ENCODE measurements around the gene FRMD7. TPM values are rescaled to one million over a fixed set of nuclear protein-coding genes. Genes with fewer than 3 reads are reported as not detected.

Gene FRMD7
- total RNA-seq, 3 donors from 2014 or later (not counting 1 experiment from before 2014, with no cell fraction given): not detected

- H3K36me3 ChIP-seq (ENCODE audit: control insufficient read depth, insufficient read depth, low read length): no peaks in the 10 kb centered on the region
- H3K27ac ChIP-seq (ENCODE audit: low read length): no peak overlapping the region
- intact Hi-C loops (cut with micrococcal nuclease): loop anchor here (2.0 kb wide), 1 partner anchor 126 kb away; the partner anchor contains the start of gene RAP2C
- H3K4me1 ChIP-seq (ENCODE audit: control insufficient read depth, insufficient read depth, low read length): peaks cover 3% of the 10 kb centered on the region
- ATAC-seq (peak; percentile 67 to 88 (median 84)), DNase-seq (peak; percentile 16 to 75)
- no peak overlapping the region for H3K4me3 ChIP-seq (ENCODE audit: low read length)
- 54% methylated on average over 7 of the region's 7 CpGs for WGBS (ENCODE audit: insufficient coverage)
- Mint-ChIP-seq H3K27ac (no peak overlapping the region), H3K36me3 (no peaks in the 10 kb centered on the region), H3K9me3 (no peaks in the 10 kb centered on the region), H3K27me3 (ENCODE audit: low read depth in 2 of 2) (peaks cover 0 to 30% of the 10 kb centered on the region in 2 donors), H3K4me3 (no peak overlapping the region), H3K4me1 (peaks cover 6 to 13% of the 10 kb centered on the region in 2 donors)
- TF ChIP-seq CTCF (IDR thresholded peaks at IDR 0.05): peak; percentile 49
- no peaks in the 10 kb centered on the region for H3K27me3 ChIP-seq (ENCODE audit: control insufficient read depth, insufficient read depth, low read length)
- no peaks in the 10 kb centered on the region for H3K9me3 ChIP-seq (ENCODE audit: control insufficient read depth, insufficient read depth, low read length)
Observed at GRCh38 chrX:132092439-132093065, 35.3 kb downstream of the FRMD7 start.

- H3K4me1 ChIP-seq (ENCODE audit: control insufficient read depth, insufficient read depth, low read length): peaks cover 3% of the 10 kb centered on the region
- H3K9me3 ChIP-seq (ENCODE audit: control insufficient read depth, insufficient read depth, low read length): no peaks in the 10 kb centered on the region
- Mint-ChIP-seq H3K4me3 (no peak overlapping the region), H3K27me3 (ENCODE audit: low read depth in 2 of 2) (peaks cover 0 to 21% of the 10 kb centered on the region in 2 donors), H3K9me3 (no peaks in the 10 kb centered on the region), H3K27ac (no peak overlapping the region), H3K4me1 (peaks cover 6 to 13% of the 10 kb centered on the region in 2 donors), H3K36me3 (no peaks in the 10 kb centered on the region)
- no peaks in the 10 kb centered on the region for H3K27me3 ChIP-seq (ENCODE audit: control insufficient read depth, insufficient read depth, low read length)
- TF ChIP-seq CTCF (IDR thresholded peaks at IDR 0.05): no peak
- no peak overlapping the region for H3K27ac ChIP-seq (ENCODE audit: low read length)
- H3K36me3 ChIP-seq (ENCODE audit: control insufficient read depth, insufficient read depth, low read length): no peaks in the 10 kb centered on the region
- intact Hi-C loops (cut with micrococcal nuclease): no loop called here
- no peak overlapping the region for H3K4me3 ChIP-seq (ENCODE audit: low read length)
- DNase-seq (no peak), ATAC-seq (peak in 1 of 3 donors; percentile 34)
- 26% methylated on average over 6 of the region's 8 CpGs for WGBS (ENCODE audit: insufficient coverage)
Observed at GRCh38 chrX:132090403-132091159, 37.2 kb downstream of the FRMD7 start.

- Histone ChIP-seq H3K9me3 (ENCODE audit: control insufficient read depth, insufficient read depth, low read length) (no peaks in the 10 kb centered on the region), H3K27ac (ENCODE audit: low read length) (no peak overlapping the region), H3K36me3 (ENCODE audit: control insufficient read depth, insufficient read depth, low read length) (no peaks in the 10 kb centered on the region), H3K4me3 (ENCODE audit: low read length) (no peak overlapping the region), H3K4me1 (ENCODE audit: control insufficient read depth, insufficient read depth, low read length) (peaks cover 3% of the 10 kb centered on the region), H3K27me3 (ENCODE audit: control insufficient read depth, insufficient read depth, low read length) (no peaks in the 10 kb centered on the region)
- Mint-ChIP-seq H3K4me3 (no peak overlapping the region), H3K9me3 (no peaks in the 10 kb centered on the region), H3K27ac (no peak overlapping the region), H3K36me3 (no peaks in the 10 kb centered on the region), H3K27me3 (ENCODE audit: low read depth in 2 of 2) (peaks cover 0 to 27% of the 10 kb centered on the region in 2 donors), H3K4me1 (peaks cover 6 to 13% of the 10 kb centered on the region in 2 donors)
- no peak for TF ChIP-seq CTCF (IDR thresholded peaks at IDR 0.05)
- ATAC-seq: no peak
- DNase-seq: no peak
- intact Hi-C loops (cut with micrococcal nuclease): no loop called here
Observed at GRCh38 chrX:132088864-132089263, 39.0 kb downstream of the FRMD7 start.
